Measurements from ENCODE around the gene WDR45. TPM values are rescaled to one million over a fixed set of nuclear protein-coding genes. Genes with fewer than 3 reads are reported as not detected.

WDR45 gene
- total and polyA plus RNA-seq, 3 donors from 2014 or later, result 27.1 to 52.0 (median 43.2) TPM

DNA sequence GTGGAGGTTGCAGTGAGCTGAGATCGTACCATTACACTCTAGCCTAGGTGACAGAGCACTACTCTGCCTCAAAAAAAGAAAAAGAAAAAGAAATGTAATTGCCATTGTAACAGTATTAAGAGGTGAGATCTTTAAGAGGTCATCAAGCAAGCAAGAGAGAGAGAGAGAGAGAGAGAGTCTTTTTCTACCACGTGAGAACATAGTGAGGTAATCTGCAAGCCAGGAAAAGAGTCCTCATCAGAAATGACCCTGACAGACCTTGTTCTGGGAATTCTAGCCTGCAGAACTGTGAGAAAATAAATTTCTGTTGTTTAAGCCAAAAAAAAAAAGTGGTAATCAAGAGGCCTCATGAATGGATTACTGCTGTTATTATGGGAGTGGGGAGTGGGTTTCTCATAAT, 29.0 kb upstream of the WDR45 start:
- 68 to 71% methylated on average over 2 of the region's 2 CpGs for whole genome bisulfite sequencing, 2 donors
- TF ChIP-seq, protein P1, sequence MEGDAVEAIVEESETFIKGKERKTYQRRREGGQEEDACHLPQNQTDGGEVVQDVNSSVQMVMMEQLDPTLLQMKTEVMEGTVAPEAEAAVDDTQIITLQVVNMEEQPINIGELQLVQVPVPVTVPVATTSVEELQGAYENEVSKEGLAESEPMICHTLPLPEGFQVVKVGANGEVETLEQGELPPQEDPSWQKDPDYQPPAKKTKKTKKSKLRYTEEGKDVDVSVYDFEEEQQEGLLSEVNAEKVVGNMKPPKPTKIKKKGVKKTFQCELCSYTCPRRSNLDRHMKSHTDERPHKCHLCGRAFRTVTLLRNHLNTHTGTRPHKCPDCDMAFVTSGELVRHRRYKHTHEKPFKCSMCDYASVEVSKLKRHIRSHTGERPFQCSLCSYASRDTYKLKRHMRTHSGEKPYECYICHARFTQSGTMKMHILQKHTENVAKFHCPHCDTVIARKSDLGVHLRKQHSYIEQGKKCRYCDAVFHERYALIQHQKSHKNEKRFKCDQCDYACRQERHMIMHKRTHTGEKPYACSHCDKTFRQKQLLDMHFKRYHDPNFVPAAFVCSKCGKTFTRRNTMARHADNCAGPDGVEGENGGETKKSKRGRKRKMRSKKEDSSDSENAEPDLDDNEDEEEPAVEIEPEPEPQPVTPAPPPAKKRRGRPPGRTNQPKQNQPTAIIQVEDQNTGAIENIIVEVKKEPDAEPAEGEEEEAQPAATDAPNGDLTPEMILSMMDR (IDR thresholded peaks at IDR 0.05), result no peak
- TF ChIP-seq POLR2A (IDR thresholded peaks at IDR 0.05), result no peak
- intact Hi-C loops (cut with DNase I; ENCODE audit: low total_unique reads), result no loop called here

DNA sequence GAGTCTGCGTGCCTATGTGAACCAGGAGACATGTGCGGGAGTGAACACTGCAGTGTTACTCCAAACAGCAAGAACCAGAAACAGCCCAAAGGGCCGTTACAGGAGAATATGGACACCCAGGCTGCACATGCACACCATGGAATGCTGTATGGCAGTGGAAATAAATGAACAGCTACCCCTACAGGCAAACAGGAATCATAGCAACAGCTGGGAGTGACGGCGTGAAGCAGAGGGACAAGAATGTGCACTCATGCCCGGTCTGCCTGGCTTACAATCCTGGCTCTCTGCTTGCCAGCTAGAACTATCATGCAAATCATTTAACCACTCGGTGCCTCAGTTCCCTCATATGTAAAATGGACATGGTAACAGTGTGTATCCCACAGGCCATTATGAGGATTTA, 27.2 kb upstream of the WDR45 start:
- Histone ChIP-seq H3K4me1 (no peaks in the 10 kb centered on the region), H3K27me3 (no peaks in the 10 kb centered on the region), H3K27ac (no peak overlapping the region), H3K36me3 (ENCODE audit: low read depth, missing control alignments) (no peaks in the 10 kb centered on the region), H3K9me3 (no peaks in the 10 kb centered on the region), H3K4me3 (no peak overlapping the region)
- WGBS, 2 donors, result 44% methylated on average over 7 of the region's 7 CpGs; no CpG with 5 or more reads in 1 of the 2 donors
- intact Hi-C loops (cut with DNase I; ENCODE audit: low total_unique reads), result no loop called here
- peak; percentile 27 for DNase-seq
- TF ChIP-seq POLR2A (IDR thresholded peaks at IDR 0.05), result no peak
- TF ChIP-seq, protein P1 (IDR thresholded peaks at IDR 0.05), result peak in 2 of 3 experiments; percentile 22 to 33

More for the DNA sequence above, 29.0 kb upstream of the WDR45 start:
- Histone ChIP-seq H3K27me3 (no peaks in the 10 kb centered on the region), H3K36me3 (ENCODE audit: low read depth, missing control alignments) (no peaks in the 10 kb centered on the region), H3K9me3 (no peaks in the 10 kb centered on the region), H3K27ac (no peak overlapping the region), H3K4me3 (no peak overlapping the region), H3K4me1 (no peaks in the 10 kb centered on the region)
- no peak for DNase-seq

DNA sequence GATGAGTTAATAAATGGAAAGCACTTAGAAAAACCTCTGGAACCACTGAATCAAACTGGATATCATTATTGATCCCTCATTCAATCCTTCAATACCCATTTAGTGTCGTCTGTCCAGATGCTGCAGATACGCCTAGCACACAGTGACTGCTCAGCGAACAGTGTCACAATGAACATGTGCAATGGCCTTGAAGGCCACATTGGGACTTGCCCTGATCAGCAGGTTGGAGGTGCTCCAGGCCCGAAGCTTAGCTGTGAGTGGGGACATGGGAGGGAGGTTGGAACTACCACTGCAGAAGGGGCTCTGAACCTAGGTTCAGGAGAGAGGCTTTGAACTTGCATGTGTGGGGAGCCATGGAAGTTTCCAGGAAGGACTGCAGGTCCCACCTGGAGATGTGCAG, 26.6 kb upstream of the WDR45 start:
- Histone ChIP-seq H3K4me3 (no peak overlapping the region), H3K27me3 (no peaks in the 10 kb centered on the region), H3K9me3 (no peaks in the 10 kb centered on the region), H3K4me1 (no peaks in the 10 kb centered on the region), H3K27ac (no peak overlapping the region), H3K36me3 (ENCODE audit: low read depth, missing control alignments) (no peaks in the 10 kb centered on the region)
- WGBS, 2 donors, result 76 to 77% methylated on average over 3 to 4 of the region's 4 CpGs
- intact Hi-C loops (cut with DNase I; ENCODE audit: low total_unique reads), result no loop called here
- DNase-seq, result no peak
- TF ChIP-seq POLR2A (IDR thresholded peaks at IDR 0.05), result no peak
- TF ChIP-seq, protein P1 (IDR thresholded peaks at IDR 0.05), result no peak

DNA sequence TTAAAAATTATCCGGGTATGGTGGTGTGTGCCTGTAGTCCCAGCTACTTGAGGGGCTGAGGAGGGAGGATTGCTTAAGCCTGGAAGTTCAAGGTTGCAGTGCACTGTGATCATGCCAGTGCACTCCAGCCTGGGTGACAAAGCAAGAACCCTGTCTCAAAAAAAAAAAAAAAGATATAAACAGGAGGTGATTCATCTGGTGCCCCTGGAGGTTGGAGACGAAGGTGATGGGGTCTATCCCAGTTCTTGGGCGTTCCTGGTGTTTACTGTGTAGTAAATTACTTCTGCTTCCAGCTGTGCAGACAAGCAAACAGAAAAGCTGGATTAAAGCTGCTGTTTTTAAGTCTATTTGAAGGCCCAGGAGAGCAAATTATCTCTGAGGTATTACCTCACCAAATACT, 23.9 kb upstream of the WDR45 start:
- no peak for TF ChIP-seq POLR2A (IDR thresholded peaks at IDR 0.05)
- TF ChIP-seq, protein P1 (IDR thresholded peaks at IDR 0.05), result no peak
- 59 to 66% methylated on average over 3 of the region's 3 CpGs for WGBS, 2 donors
- H3K4me3 ChIP-seq, result no peak overlapping the region
- intact Hi-C loops (cut with DNase I; ENCODE audit: low total_unique reads), result no loop called here
- H3K27ac ChIP-seq, result no peak overlapping the region
- no peaks in the 10 kb centered on the region for H3K9me3 ChIP-seq
- no peaks in the 10 kb centered on the region for H3K27me3 ChIP-seq
- H3K4me1 ChIP-seq, result no peaks in the 10 kb centered on the region
- no peaks in the 10 kb centered on the region for H3K36me3 ChIP-seq (ENCODE audit: low read depth, missing control alignments)
- no peak for DNase-seq

DNA sequence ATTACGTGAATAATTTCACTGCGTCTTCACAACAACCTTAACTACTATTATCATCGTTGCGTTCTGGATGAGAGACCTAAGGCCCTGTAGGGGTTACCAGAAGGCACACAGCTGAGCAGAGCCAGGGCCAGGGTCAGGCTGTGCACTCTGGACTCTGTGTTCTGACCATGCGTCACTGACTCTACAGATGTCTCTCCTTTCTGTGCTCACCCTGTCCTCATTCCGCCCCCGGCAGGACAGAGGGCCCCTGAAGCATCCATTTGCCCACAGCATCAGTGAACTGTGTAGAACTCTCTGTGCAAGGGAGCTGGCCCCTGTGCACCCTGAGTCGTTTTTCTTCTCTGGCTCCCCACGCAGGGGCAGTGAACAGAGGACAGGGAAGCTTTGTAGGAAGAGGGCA, 22.5 kb upstream of the WDR45 start:
- no peak for DNase-seq
- Histone ChIP-seq H3K36me3 (ENCODE audit: low read depth, missing control alignments) (no peaks in the 10 kb centered on the region), H3K4me1 (no peaks in the 10 kb centered on the region), H3K27me3 (no peaks in the 10 kb centered on the region), H3K4me3 (no peak overlapping the region), H3K27ac (no peak overlapping the region), H3K9me3 (no peaks in the 10 kb centered on the region)
- intact Hi-C loops (cut with DNase I; ENCODE audit: low total_unique reads), result no loop called here
- 27% methylated on average over 9 of the region's 9 CpGs; no CpG with 5 or more reads in 1 of the 2 donors for WGBS, 2 donors
- TF ChIP-seq, protein P1 (IDR thresholded peaks at IDR 0.05), result no peak
- no peak for TF ChIP-seq POLR2A (IDR thresholded peaks at IDR 0.05)
